Transverse colon (tissue), 3 donors: ENCODE measurements around the gene NDUFB6.

Experiments
- CTCF ChIP-seq, 5 experiments: fragments of 200-600 bp in 3 of 5; fragments of 450-650 bp in 2 of 5; sonication (generic) in 3 of 5; IDR thresholded peaks; 1 replicate in 2 of 5; 2 replicates in 3 of 5; pipeline ENCODE4 v1.5.1; 2016 to 2017; ENCODE audit warnings: antibody characterized with exemption in 5 of 5, inconsistent platforms in 3 of 5, mild to moderate bottlenecking in 2 of 5, moderate library complexity in 1 of 5
- POLR2A ChIP-seq: fragments of 450-650 bp; IDR thresholded peaks from one replicate; pipeline ENCODE4 v1.6.1; 2016; ENCODE audit warnings: antibody characterized with exemption, mild to moderate bottlenecking, moderate library complexity

- TF ChIP-seq CTCF (IDR thresholded peaks at IDR 0.05): no peak
- TF ChIP-seq POLR2A: no peak
These were observed 7.0 kb downstream of the NDUFB6 start for GRCh38 chr9:32565967-32566366.
